ENCODE results near the gene MACROD2.

The MACROD2 gene

GRCh38 chr20:15422966-15423365 lies 1427.7 kb downstream of the MACROD2 start:
- DNase-seq, result no peak

GRCh38 chr20:15439551-15439950 lies 1444.2 kb downstream of the MACROD2 start:
- peak; percentile 50 for DNase-seq

- DNase-seq, result no peak
Observed at GRCh38 chr20:15440049-15440820, 1444.9 kb downstream of the MACROD2 start.

- DNase-seq, result no peak
Observed at GRCh38 chr20:15445056-15445840, 1449.9 kb downstream of the MACROD2 start.

- DNase-seq, result peak; percentile 65
Observed at GRCh38 chr20:15446373-15446772, 1451.1 kb downstream of the MACROD2 start.

GRCh38 chr20:15447549-15447948 lies 1452.2 kb downstream of the MACROD2 start:
- DNase-seq, result no peak

- DNase-seq, result no peak
Observed at GRCh38 chr20:15449061-15449460, 1453.7 kb downstream of the MACROD2 start.

GRCh38 chr20:15451241-15451640 lies 1455.9 kb downstream of the MACROD2 start:
- DNase-seq, result no peak

GRCh38 chr20:15455279-15455678 lies 1460.0 kb downstream of the MACROD2 start:
- DNase-seq, result no peak

- DNase-seq, result no peak
Observed at GRCh38 chr20:15461938-15462337, 1466.6 kb downstream of the MACROD2 start.

- peak; percentile 65 for DNase-seq
Observed at GRCh38 chr20:15475483-15475882, 1480.2 kb downstream of the MACROD2 start.

GRCh38 chr20:15476186-15476585 lies 1480.9 kb downstream of the MACROD2 start:
- DNase-seq, result no peak

GRCh38 chr20:15476781-15477180 lies 1481.5 kb downstream of the MACROD2 start:
- DNase-seq, result no peak

GRCh38 chr20:15482525-15482924 lies 1487.2 kb downstream of the MACROD2 start:
- no peak for DNase-seq

GRCh38 chr20:15485519-15485918 lies 1490.2 kb downstream of the MACROD2 start:
- no peak for DNase-seq

- no peak for DNase-seq
Observed at GRCh38 chr20:15487030-15487429, 1491.7 kb downstream of the MACROD2 start.

GRCh38 chr20:15487682-15488081 lies 1492.4 kb downstream of the MACROD2 start:
- DNase-seq, result no peak

GRCh38 chr20:15491575-15491974 lies 1496.3 kb downstream of the MACROD2 start:
- no peak for DNase-seq

GRCh38 chr20:15494851-15495250 lies 1499.5 kb downstream of the MACROD2 start:
- DNase-seq, result no peak

GRCh38 chr20:15496501-15497039 lies 1501.3 kb downstream of the MACROD2 start:
- DNase-seq, result no peak

GRCh38 chr20:15498926-15499325 lies 1503.6 kb downstream of the MACROD2 start:
- no peak for DNase-seq

- DNase-seq, result no peak
Observed at GRCh38 chr20:15506311-15506710, 1511.0 kb downstream of the MACROD2 start.

- DNase-seq, result no peak
Observed at GRCh38 chr20:15507151-15507550, 1511.8 kb downstream of the MACROD2 start.

GRCh38 chr20:15511551-15511950 lies 1516.2 kb downstream of the MACROD2 start:
- DNase-seq, result no peak

Measured in left hindlimb (tissue), 1 donor.